Stimulated activated CD4-positive, alpha-beta T cell treated with anti-CD3 and anti-CD28 coated beads, Interleukin-2, amount 100 ng/mL, for 48 hours (primary cell): Measurements from ENCODE around the gene EDN1.

Experiments
- DNase-seq, 2 donors: peaks; one replicate each; pipeline ENCODE4 v3.0.0-alpha.2; 2020

EDN1 gene

GRCh38 chr6:12270551-12271230, 19.5 kb upstream of the EDN1 start:
- DNase-seq, result no peak

GRCh38 chr6:12271594-12271993, 18.6 kb upstream of the EDN1 start:
- no peak for DNase-seq

GRCh38 chr6:12271997-12272396, 18.2 kb upstream of the EDN1 start:
- no peak for DNase-seq

GRCh38 chr6:12275107-12275506, 15.1 kb upstream of the EDN1 start:
- no peak for DNase-seq

- no peak for DNase-seq
Measured at GRCh38 chr6:12276930-12277315, 13.2 kb upstream of the EDN1 start.

GRCh38 chr6:12277386-12277785, 12.8 kb upstream of the EDN1 start:
- no peak for DNase-seq

GRCh38 chr6:12278915-12279314, 11.2 kb upstream of the EDN1 start:
- no peak for DNase-seq

- DNase-seq, result no peak
Measured at GRCh38 chr6:12279322-12280091, 10.7 kb upstream of the EDN1 start.

GRCh38 chr6:12280458-12280857, 9.7 kb upstream of the EDN1 start:
- no peak for DNase-seq

GRCh38 chr6:12280902-12281301, 9.3 kb upstream of the EDN1 start:
- no peak for DNase-seq

- DNase-seq, result no peak
Measured at GRCh38 chr6:12283904-12284303, 6.3 kb upstream of the EDN1 start.

- no peak for DNase-seq
Measured at GRCh38 chr6:12286373-12287110, 3.6 kb upstream of the EDN1 start.

GRCh38 chr6:12288211-12288618, 1.9 kb upstream of the EDN1 start:
- DNase-seq, result no peak

- DNase-seq, result no peak
Measured at GRCh38 chr6:12288914-12289313, 1.2 kb upstream of the EDN1 start.

GRCh38 chr6:12289365-12289919, 719 bp upstream of the EDN1 start:
- peak; percentile 50 to 59 for DNase-seq

GRCh38 chr6:12291071-12291838, 1.1 kb downstream of the EDN1 start:
- no peak for DNase-seq

GRCh38 chr6:12291839-12292604, 1.9 kb downstream of the EDN1 start:
- DNase-seq, result no peak

- no peak for DNase-seq
Measured at GRCh38 chr6:12293235-12293930, 3.2 kb downstream of the EDN1 start.

- DNase-seq, result no peak
Measured at GRCh38 chr6:12293931-12294807, 4.0 kb downstream of the EDN1 start.

GRCh38 chr6:12294851-12295536, 4.8 kb downstream of the EDN1 start:
- no peak for DNase-seq
